ENCODE data around the gene GJB6.

The GJB6 gene

DNA sequence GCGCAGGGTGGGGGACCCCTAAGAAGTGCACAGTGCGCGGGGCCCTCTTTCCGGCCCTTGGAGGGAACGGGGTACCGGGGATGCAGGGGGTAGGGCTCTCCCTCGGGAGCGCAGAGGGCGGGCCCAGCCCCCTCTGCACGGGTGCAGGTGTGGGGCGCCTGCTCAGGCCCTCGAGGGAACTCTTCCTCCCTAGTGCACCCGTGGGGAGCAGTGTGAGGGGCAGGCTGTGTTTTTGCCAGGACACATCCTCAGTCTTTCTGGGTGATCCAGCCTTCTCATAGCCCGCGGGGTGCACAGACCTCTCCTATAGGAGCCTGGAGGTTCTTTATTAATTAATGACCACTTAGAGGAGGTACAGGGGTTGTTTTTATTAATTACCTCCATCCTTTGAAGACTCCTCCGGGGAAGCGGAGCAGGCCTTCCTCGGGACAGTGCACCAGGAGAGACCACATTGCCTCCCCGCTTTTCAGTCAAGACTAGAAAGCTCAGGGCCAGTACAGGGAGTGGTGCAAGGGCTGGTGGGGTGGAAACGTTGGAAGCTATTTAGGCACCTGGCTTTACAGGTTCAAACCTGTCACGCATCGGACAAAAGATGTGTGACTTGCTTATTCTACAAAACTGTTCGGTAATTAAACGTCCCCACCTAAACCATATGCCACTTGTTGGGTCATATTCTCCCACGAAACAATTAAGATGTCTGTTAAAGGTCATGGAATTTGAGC is 598 bp upstream of the GJB6 start:
- ChIA-PET POLR2A (no interaction called here), CTCF (no interaction called here)
- no peak for TF ChIP-seq ELF4 (IDR thresholded peaks at IDR 0.05)
- TF ChIP-seq SP1 (IDR thresholded peaks at IDR 0.05), result no peak
- TF ChIP-seq HDGF (IDR thresholded peaks at IDR 0.05; ENCODE audit: borderline replicate concordance), result no peak
- no peak for TF ChIP-seq NFRKB (IDR thresholded peaks at IDR 0.05)
- no peak for DNase-seq (ENCODE audit: extremely low spot score)

DNA sequence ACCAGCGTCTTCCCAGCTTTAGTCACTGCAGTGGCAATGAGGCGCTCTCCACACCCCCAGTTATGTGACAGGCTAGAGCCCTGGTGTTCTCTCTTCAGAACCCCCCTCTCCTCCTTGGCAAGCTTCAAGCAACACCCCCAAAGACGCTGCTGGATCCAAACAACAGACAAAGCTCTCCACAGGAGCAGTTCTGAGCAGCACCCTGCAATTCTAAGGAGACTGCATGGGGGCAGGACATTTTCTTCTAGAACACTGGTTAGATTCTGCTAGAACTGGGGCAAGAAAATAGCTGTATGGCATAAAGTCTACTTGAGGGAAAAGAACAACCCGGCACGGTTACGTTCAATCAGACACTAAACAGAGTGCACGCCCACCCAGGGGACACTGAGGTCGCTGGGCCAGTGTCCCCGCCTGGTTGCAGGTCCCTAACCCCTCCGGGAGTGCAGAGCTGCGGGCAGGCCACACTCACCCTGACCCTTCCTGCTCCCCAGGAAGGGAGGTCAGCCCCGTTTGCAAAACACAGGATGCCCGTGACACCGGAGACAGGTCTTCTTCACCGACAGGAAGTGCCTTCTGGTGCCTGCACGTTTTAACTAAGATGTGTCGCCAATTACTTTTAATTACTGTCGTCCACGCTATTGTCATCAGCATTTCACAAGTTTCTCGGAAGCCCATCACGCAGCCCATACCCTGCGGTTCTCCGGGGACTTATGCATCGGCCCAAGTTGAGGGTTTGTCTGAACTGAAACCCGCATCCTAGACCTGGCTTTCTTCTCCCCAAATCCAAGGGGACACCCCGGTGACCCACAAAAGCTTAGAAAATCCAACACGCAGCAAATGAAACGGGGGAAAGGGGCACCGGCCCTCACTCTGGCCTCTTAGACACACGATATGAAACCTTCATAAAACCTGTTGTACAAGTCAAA is 943 bp downstream of the GJB6 start:
- ChIA-PET CTCF (no interaction called here), POLR2A (no interaction called here)
- no peak for TF ChIP-seq HDGF (IDR thresholded peaks at IDR 0.05; ENCODE audit: borderline replicate concordance)
- no peak for TF ChIP-seq SUZ12 (IDR thresholded peaks at IDR 0.05)
- no peak for TF ChIP-seq TARDBP (IDR thresholded peaks at IDR 0.05)
- no peak for TF ChIP-seq FOXA1 (IDR thresholded peaks at IDR 0.05)
- no peak for TF ChIP-seq CTBP1 (IDR thresholded peaks at IDR 0.05; ENCODE audit: borderline replicate concordance)
- TF ChIP-seq ZNF384 (IDR thresholded peaks at IDR 0.05), result no peak
- TF ChIP-seq BHLHE40 (IDR thresholded peaks at IDR 0.05; ENCODE audit: borderline replicate concordance), result no peak
- TF ChIP-seq LEF1 (IDR thresholded peaks at IDR 0.05; ENCODE audit: borderline replicate concordance), result no peak
- no peak for TF ChIP-seq SP1 (IDR thresholded peaks at IDR 0.05)
- TF ChIP-seq ELF4 (IDR thresholded peaks at IDR 0.05), result no peak
- TF ChIP-seq FOXM1 (IDR thresholded peaks at IDR 0.05; ENCODE audit: borderline replicate concordance), result no peak
- no peak for TF ChIP-seq FOXK2 (IDR thresholded peaks at IDR 0.05)
- no peak for TF ChIP-seq NFRKB (IDR thresholded peaks at IDR 0.05)
- TF ChIP-seq ARNT (IDR thresholded peaks at IDR 0.05), result no peak
- no peak for TF ChIP-seq L3MBTL2 (conservative IDR thresholded peaks at IDR 0.05)
- TF ChIP-seq, protein P1, sequence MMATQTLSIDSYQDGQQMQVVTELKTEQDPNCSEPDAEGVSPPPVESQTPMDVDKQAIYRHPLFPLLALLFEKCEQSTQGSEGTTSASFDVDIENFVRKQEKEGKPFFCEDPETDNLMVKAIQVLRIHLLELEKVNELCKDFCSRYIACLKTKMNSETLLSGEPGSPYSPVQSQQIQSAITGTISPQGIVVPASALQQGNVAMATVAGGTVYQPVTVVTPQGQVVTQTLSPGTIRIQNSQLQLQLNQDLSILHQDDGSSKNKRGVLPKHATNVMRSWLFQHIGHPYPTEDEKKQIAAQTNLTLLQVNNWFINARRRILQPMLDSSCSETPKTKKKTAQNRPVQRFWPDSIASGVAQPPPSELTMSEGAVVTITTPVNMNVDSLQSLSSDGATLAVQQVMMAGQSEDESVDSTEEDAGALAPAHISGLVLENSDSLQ (IDR thresholded peaks at IDR 0.05), result no peak
- no peak for DNase-seq (ENCODE audit: extremely low spot score)

DNA sequence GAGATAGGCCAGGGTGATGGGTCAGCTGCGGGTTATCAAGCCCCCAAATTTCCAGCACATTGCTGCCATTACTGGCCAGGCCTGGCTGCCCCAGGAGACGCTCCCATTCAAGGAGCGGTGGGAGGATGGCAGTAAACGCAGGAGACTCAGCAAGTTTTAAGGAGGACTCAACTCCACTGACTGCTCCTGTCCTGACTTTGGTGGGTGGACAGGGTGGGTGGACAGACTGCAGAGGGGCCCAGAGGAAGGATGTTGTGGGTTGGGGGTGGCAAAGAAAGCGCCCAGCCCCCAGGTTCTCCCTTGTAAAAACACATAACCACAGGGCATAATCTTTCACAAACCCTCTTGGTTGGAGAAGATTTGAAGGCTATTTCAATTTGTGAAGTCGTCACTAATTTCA is 4.4 kb downstream of the GJB6 start:
- no peak for DNase-seq (ENCODE audit: extremely low spot score)
- CTCF ChIA-PET, result interaction anchor here (1.0 kb wide), 1 partner anchor 30 kb away, joined by 4 read pairs; no protein-coding TSS in a partner anchor
- POLR2A ChIA-PET, result no interaction called here
- TF ChIP-seq, protein P1 (IDR thresholded peaks at IDR 0.05), result no peak
- no peak for TF ChIP-seq ELF4 (IDR thresholded peaks at IDR 0.05)
- no peak for TF ChIP-seq SP1 (IDR thresholded peaks at IDR 0.05)
- TF ChIP-seq ZNF384 (IDR thresholded peaks at IDR 0.05), result no peak
- TF ChIP-seq TARDBP (IDR thresholded peaks at IDR 0.05), result no peak
- TF ChIP-seq SUZ12 (IDR thresholded peaks at IDR 0.05), result no peak
- no peak for TF ChIP-seq BHLHE40 (IDR thresholded peaks at IDR 0.05; ENCODE audit: borderline replicate concordance)
- no peak for TF ChIP-seq L3MBTL2 (conservative IDR thresholded peaks at IDR 0.05)
- no peak for TF ChIP-seq FOXK2 (IDR thresholded peaks at IDR 0.05)
- no peak for TF ChIP-seq FOXM1 (IDR thresholded peaks at IDR 0.05; ENCODE audit: borderline replicate concordance)
- no peak for TF ChIP-seq LEF1 (IDR thresholded peaks at IDR 0.05; ENCODE audit: borderline replicate concordance)
- no peak for TF ChIP-seq ARNT (IDR thresholded peaks at IDR 0.05)
- TF ChIP-seq NFRKB (IDR thresholded peaks at IDR 0.05), result no peak
- no peak for TF ChIP-seq HDGF (IDR thresholded peaks at IDR 0.05; ENCODE audit: borderline replicate concordance)
- TF ChIP-seq CTBP1 (IDR thresholded peaks at IDR 0.05; ENCODE audit: borderline replicate concordance), result no peak
- no peak for TF ChIP-seq FOXA1 (IDR thresholded peaks at IDR 0.05)

DNA sequence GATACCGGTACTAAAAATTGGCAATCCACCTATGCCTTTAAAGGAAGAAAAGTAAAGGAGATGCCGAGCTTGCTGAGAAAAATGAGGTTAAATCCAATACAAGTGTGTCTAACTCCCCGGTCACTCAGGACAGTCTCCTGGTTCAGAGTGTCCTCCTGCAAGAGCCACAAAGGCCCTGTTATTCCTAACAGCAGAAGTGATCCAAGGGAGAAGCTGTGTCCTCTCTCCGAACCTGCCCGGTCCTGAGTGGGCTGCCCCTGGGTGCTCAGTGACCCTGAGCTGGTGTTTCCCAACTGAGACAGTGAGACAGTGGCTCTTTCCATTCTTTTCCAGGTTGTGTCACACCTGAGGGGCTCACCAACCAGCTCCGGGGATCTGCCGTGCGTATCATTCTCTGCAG is 4.8 kb downstream of the GJB6 start:
- ChIA-PET POLR2A (no interaction called here), CTCF (no interaction called here)
- TF ChIP-seq, protein P1 (IDR thresholded peaks at IDR 0.05), result no peak
- TF ChIP-seq ELF4 (IDR thresholded peaks at IDR 0.05) (no peak), HDGF (IDR thresholded peaks at IDR 0.05; ENCODE audit: borderline replicate concordance) (no peak), FOXK2 (IDR thresholded peaks at IDR 0.05) (no peak), L3MBTL2 (conservative IDR thresholded peaks at IDR 0.05) (no peak), LEF1 (IDR thresholded peaks at IDR 0.05; ENCODE audit: borderline replicate concordance) (no peak), FOXA1 (IDR thresholded peaks at IDR 0.05) (no peak), SP1 (IDR thresholded peaks at IDR 0.05) (no peak)
- DNase-seq (ENCODE audit: extremely low spot score), result no peak

DNA sequence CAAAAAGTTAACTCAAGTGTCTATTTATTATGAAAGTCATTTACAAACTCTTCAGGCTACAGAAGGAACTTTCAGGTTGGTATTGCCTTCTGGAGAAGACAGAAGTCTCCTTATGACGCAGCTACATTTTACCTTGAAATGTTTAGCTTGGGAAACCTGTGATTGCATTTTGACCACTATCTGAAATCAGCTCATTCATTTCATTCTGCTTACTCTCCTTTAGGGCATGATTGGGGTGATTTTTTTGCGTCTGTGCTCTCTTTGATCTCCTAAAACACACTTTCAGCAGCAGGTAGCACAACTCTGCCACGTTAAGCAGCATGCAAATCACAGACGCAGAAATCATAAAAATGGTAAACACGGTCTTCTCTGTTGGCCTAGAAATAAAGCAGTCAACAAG is 9.6 kb downstream of the GJB6 start:
- POLR2A ChIA-PET, result no interaction called here
- no peak for DNase-seq (ENCODE audit: extremely low spot score)
- no peak for TF ChIP-seq L3MBTL2 (conservative IDR thresholded peaks at IDR 0.05)
- no peak for TF ChIP-seq ARNT (IDR thresholded peaks at IDR 0.05)
- TF ChIP-seq CTBP1 (IDR thresholded peaks at IDR 0.05; ENCODE audit: borderline replicate concordance), result no peak
- no peak for TF ChIP-seq SP1 (IDR thresholded peaks at IDR 0.05)
- no peak for TF ChIP-seq HDGF (IDR thresholded peaks at IDR 0.05; ENCODE audit: borderline replicate concordance)
- TF ChIP-seq ELF4 (IDR thresholded peaks at IDR 0.05), result no peak
- no peak for TF ChIP-seq FOXA1 (IDR thresholded peaks at IDR 0.05)
- TF ChIP-seq SUZ12 (IDR thresholded peaks at IDR 0.05), result no peak
- TF ChIP-seq NFRKB (IDR thresholded peaks at IDR 0.05), result no peak
- CTCF ChIA-PET, result no interaction called here

DNA sequence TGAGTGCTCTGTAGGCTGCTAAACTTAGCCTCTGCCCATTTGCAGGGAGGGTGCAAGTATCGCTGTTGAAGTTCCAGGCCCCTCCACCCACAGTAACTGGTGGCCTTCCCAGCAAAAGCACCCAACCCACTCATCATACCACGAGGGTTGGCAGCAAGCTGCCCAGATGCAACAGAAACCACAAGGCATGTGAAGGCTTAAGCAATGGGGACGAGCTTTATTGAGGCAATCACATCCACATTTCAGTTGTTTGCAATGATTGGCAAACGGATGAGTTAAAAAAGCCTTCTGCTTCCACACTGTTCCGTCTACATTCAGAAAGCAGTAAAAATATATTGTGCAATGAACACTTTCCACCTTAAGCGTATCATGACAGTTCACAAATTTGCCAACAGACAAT is 10.3 kb downstream of the GJB6 start:
- ChIA-PET POLR2A (no interaction called here), CTCF (no interaction called here)
- DNase-seq (ENCODE audit: extremely low spot score), result no peak
- TF ChIP-seq FOXK2 (IDR thresholded peaks at IDR 0.05) (no peak), CTBP1 (IDR thresholded peaks at IDR 0.05; ENCODE audit: borderline replicate concordance) (no peak), BHLHE40 (IDR thresholded peaks at IDR 0.05; ENCODE audit: borderline replicate concordance) (no peak), FOXA1 (IDR thresholded peaks at IDR 0.05) (no peak), L3MBTL2 (conservative IDR thresholded peaks at IDR 0.05) (no peak), ELF4 (IDR thresholded peaks at IDR 0.05) (no peak), SUZ12 (IDR thresholded peaks at IDR 0.05) (no peak), LEF1 (IDR thresholded peaks at IDR 0.05; ENCODE audit: borderline replicate concordance) (no peak), ARNT (IDR thresholded peaks at IDR 0.05) (no peak), ZNF384 (IDR thresholded peaks at IDR 0.05) (no peak)
- TF ChIP-seq, protein P1 (IDR thresholded peaks at IDR 0.05), result no peak

Data from HEK293T (cell line).